HG03280 (cell line): ENCODE data around the gene CRACR2B.

Experiments used
- ATAC-seq: cut with Tn5 transposase; IDR thresholded peaks from one replicate; pipeline ENCODE4 v1.9.1; 2021; ENCODE audit warnings: mild to moderate bottlenecking, moderate library complexity; ENCODE audit not compliant: unreplicated experiment

The CRACR2B gene

GRCh38 chr11:837189-837989 is 9.7 kb downstream of the CRACR2B start:
- ATAC-seq: no peak

GRCh38 chr11:837990-838307 is 10.2 kb downstream of the CRACR2B start:
- no peak for ATAC-seq

GRCh38 chr11:838441-839279 is 10.9 kb downstream of the CRACR2B start:
- no peak for ATAC-seq

DNA sequence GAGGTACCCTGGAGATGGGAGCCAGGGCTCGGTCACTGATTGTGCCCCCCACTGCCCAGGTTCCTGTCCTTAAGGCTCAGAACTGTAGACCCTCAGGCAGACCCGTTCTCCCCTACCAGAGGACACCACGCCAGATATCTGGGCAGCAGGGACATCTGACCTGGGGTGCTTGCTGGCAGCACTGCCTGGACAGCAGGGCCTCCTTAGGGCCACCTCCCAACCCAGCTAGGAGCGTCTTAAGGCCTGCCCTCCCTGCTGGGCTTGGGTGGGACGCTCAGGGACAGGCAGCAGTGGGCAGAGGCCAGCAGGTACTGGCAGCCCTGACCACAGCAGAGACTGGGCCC is 11.5 kb downstream of the CRACR2B start:
- ATAC-seq: no peak

DNA sequence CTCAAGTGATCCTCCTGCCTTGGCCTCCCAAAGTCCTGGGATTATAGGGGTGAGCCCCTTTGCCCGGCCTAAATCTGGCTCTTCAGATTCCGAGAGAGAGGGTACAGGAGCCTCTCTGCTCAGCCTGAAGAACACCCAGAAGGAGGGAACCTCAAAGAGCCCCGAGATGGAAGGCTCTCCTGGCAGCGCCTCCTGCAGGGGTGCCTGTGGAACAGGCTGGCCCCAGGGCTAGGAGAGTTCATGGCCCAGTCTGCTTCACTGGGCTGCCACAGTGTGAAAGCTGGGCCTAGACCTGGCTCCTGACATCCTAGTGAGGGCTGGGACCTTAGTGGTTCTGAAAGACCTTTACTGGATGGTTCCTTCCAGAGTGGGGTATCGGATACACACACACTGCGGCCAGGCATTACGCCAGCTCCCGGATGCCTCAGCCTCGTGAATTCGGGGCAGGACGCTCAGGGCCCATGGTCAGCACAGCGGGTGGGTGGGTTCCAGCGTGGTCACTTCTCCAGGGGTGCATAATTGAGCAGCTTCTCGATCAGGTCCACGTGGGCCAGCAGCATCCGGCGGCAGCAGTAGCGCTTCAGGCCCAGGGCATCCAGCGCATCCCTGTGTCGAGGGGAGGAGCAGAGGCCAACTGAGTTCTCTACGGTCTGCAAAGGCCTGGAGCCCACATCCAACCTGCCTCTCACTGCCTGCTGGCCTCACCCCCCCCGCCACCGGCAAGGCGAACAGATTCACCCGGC is 12.3 kb downstream of the CRACR2B start:
- no peak for ATAC-seq

DNA sequence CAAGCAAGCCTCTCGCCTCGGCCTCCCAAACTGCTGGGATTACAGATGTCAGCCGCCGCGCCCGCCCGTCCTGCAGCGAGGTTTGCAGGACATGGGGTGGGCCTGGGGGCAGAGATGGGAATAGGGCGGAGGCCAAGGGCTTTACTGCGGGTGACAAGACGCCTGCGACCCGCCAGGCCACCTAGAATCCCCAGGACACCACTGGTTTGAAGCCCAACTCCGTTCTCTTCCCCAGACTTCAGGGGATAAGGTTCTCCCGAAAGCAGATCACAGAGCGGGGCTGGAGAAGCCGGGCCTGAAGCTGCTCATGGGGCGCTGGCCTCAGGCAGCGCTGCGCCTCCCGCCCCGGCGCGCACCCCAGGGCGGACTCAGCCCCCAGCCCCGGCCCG is 14.3 kb downstream of the CRACR2B start:
- peak; percentile 6 for ATAC-seq

- ATAC-seq: peak; percentile 66
Observed at GRCh38 chr11:842370-843002, 14.8 kb downstream of the CRACR2B start, which contains the start of the genes POLR2L and TSPAN4. TSS of gene POLR2L (minus strand) at chr11:842529. CDS start at chr11:842508, 21 bp downstream. TSS of gene TSPAN4 (plus strand) at chr11:842852. CDS start at chr11:850305, 7,453 bp downstream.

DNA sequence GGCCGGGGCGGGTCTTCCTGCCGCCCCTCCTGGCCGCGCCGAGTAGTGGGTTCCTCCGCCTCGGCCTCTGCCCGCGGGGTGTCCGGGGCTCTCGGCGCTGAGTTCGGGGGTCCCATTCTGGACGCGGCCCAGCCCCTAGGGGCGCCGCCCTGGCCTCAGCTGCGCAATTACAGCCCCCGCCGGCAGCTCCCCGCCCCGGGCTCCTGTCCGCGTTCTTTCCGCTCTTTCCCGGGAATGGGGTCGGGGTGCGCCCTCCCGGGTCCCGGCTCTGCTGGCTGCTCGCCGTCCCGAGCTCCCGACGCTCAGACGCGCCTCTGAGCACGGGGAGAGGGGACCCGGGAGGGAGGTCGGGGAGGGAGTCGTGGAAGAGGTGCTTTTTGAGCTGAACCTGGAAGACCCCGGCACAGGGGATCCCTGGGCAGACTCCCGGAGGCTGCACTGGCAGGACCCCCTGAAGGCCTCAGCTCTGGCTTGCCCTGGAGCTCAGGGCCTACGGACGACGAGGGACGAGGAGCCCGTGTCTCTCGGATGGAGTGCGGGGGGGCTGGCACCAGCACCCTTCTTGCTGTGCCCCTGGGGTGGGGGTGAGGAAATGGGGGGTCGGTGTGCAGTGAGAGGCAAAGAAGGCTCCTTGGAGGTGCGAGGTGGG is 15.5 kb downstream of the CRACR2B start:
- no peak for ATAC-seq

DNA sequence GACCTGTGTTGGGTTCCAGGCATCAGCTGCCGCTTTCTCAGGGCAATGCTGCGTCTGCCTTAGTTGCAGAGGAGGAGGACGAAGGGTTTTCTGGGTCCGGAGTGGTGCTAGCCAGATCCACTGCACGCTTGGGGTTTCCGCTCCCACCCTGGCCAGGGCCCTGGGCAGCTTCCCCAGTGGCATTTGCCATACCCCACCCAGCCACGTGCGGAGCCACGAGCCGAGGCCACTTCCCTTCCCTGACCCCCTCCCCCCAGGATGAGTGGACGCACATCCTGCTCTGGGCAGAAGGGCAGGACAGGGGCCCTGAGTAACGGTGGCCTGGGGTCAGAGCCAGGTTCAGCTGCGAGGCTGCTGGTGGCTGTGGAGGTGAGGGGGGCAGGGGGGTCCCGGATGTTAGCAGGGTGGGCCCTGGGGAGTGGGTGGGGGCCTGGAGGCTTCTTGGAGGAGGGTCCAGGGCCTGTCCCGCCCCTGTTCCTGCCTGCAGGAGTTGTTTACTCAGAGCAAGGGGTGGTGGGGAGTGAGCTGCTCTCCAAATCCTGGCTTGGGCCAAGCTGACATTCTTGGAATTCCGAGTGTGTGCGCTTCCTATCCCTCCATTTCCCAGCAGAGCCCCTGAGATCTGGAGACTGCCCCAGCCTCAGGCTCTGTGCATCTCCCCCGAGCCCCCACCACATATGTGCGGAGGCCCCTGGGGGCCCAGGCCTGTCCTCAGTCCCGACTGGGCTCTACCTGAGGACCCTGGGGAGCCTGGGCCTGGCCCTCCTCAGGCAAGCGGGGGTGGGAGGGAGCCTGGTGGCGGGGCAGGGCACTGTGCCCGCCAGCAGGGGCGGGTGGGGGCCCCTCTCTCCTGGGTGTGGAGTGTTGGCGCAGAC is 16.3 kb downstream of the CRACR2B start:
- no peak for ATAC-seq

GRCh38 chr11:844693-845644 is 17.2 kb downstream of the CRACR2B start:
- ATAC-seq: no peak

DNA sequence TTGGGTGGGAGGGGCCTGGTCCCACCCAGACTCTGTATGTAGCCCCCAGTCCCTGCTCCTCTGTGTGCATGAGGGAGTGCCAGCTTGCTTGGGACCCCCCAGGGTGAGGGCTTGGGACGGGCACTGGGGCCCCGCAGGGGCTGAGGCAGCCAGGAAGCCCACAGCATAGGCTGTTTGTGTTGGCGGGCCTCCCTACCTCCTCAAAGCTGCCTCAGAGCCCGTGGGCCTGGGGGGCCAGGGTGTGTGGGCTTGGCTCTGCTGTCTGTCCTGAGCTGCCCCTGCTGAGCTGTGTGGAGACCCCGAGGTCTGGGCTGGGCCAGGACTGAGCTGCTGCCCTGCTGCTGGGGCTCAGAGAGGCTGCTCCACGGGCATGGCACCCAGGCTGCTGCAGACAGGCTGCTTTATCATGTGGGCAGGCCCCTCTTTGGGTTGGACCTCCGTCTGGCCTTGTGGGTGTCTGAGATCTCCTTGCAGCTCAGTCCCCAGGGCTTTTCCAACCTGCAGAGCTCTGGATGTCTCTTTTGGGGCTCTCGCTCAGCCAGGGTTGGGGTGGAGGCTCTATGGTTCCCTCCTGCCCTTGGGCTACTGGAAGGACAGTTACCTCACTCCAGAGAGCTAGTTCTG is 18.3 kb downstream of the CRACR2B start:
- no peak for ATAC-seq

DNA sequence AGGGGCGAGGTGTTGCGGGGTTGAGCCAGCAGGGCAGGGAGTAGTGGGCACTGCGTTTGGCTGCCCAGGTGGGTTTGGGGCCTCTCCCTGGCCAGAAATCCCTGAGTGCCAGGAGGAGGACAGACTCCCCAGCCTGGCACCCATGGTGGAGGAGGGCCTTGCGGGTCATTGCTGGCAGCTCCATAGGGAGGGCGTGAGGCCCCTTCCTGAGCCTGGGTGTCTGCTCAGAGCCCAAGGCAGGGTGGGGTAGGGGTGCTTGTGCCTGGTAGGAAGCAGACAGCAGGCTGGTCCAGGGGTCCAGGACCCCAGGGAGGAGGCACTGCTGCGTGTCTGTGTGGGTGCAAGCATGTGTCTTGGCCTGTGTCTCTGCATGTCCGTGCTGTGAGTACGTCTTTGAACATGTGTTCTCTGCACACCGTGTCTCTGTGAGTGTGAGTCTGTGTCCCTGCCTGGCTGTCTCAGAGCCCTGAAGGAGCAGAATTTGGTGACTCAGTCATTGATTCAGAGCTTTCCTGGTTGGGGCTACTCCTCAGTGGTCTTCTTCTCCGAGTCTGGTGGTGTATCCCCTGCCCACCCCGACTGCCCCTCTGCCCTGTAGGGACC is 18.9 kb downstream of the CRACR2B start:
- ATAC-seq: no peak

- ATAC-seq: no peak
Observed at GRCh38 chr11:847876-848275, 20.2 kb downstream of the CRACR2B start.

DNA sequence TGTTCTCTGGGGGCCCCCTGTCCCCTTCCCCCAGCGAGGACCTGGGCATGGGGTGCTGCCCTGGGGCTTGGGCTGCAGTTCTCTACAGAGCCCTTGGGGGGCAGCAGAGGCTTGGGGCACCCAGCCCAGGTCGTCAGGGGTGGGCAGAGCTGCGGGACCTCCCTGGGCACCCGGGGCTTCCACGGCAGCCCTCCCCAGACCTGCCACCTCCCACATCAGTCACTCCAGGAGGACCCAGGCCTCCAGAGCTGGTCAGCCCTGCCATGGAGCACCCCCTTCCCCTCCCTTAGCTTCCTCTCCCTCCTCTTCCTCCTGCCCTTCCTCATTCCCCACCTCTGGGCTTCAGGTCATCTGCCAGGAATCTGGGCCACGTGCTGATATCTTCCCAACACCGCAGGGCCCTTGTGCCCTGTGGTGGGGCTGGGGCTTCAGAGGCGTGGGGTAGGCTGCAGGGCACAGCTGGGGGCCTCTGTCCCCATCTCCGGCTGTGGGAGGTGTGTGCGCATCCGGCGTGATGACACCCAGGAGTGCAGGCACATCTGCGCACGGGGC is 20.7 kb downstream of the CRACR2B start:
- ATAC-seq: peak; percentile 40

- no peak for ATAC-seq
Observed at GRCh38 chr11:849104-849824, 21.5 kb downstream of the CRACR2B start.

DNA sequence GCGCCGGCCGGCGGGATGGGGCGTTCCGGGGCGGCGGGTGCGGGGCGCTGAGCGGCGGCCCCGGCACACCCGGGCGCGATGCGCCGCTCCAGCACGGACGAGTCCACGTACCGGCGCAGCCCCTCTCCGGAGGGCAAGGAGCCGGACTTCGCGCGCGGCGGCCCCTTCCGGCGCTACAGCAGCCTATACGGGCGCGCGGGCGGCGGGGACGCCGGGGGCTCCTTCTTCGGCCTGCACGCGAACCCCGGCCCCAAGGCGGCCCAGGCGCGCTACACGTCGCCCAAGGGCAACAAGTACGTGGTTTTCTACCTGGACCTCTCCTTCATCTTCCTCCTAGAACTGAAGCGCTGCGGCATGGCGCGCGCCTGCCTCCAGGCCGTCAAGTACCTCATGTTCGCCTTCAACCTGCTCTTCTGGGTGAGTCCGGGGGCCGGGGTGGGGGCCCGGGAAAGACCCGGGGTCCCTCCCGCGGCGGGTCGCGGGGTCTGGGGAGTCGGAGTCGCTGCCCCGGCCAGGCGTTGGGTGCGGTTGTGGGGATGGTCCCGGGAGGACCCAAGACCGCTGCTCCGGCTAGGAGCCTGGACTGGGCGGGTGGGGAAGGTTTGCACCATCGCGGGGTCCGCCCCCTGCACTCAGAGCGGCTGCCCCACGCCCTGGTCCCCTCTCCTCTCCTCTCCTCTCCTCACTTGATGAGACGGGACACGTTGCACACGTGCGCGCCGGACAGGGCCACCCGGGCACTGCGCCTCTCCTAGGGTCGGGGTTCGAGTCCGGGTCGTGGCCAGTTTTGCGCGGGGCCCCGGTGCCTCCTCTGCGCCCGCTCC is 22.4 kb downstream of the CRACR2B start:
- no peak for ATAC-seq
